ENCODE results near the gene SLC1A7.

The SLC1A7 gene

DNA sequence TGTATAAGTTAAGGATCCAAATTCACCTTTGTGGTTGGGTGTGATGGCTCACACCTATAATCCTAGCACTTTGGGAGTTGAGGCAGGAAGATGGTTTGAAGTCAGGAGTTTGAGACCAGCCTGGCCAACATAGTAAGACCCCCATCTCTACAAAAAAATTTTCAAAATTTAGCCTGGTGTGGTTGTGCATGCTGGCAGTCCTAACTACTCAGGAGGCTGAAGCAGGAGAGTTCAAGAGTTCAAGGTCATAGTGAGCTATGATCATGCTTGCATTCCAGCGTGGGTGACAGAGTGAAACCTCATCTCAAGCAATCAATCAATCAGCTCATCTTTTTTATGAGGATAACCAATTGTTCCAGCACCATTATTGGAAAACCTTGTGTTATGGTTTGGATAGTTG, 16.5 kb upstream of the SLC1A7 start:
- DNase-seq = no peak

GRCh38 chr1:53156783-53157182, 14.3 kb upstream of the SLC1A7 start:
- no peak for DNase-seq

DNA sequence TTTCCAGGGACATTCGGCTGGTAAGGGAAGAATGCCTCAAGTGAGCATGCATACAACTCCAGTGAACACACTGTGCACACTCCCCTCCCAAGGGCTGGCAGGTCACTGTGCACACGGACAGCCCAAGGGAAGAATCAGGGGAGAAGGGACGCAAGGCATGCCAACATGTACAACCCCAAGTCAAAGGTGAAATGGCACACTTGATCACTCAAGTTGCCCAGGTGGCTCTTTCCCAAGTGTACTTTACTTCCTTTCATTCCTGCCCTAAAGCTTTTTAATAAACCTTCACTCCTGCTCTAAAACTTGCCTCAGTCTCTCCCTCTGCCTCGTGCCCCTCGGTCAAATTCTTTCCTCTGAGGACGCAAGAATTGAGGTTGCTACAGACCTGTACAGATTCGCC, 13.5 kb upstream of the SLC1A7 start:
- DNase-seq = no peak

DNA sequence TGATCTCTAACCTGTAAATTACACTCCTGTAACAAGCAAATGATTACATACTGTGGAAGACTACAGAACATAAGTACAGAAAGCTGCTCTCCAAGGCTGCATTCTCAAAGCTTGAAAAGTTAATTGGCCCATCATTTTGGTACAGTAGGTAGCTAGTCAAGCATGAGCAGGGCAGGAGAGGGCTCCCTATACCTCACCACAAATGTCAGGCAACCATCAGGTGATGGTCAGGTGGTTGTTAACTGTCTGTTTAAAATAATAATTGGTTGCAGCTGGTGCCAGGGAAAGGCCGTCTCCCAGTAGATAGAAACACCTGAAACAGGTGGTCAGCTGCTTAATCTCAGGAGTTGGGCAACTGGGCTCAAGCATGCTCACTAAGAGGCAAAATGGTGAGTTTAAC, 13.1 kb upstream of the SLC1A7 start:
- peak; percentile 34 for DNase-seq

DNA sequence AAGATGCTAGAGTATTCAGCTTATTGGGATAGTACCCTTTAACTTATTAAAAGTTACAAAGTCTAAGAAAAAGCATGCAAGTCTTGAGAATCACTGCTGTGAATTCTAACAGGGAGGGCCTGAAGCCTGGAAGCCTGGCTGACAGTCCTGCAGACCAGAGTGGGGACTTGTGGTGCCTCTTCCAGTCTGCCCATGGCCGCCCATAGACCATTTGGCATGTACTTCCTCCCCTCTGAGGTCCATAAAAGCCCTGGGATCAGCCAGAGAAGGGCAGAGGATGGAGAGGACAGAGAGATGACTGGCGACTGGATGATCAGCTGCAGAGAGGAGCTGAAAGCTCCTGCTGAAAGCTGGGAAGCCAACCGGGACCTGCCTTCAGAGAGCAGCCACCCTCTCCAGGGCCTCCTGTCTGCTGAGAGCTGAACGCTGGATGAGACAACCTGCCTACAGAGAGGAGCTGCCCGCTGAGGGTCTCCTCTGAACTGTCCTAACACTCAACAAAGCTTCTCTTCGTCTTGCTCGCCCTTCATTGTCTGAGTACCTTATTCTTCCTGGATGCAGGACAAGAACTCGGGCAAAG, 12.5 kb upstream of the SLC1A7 start:
- DNase-seq = no peak

- no peak for DNase-seq
Observed at GRCh38 chr1:53153752-53154151, 11.3 kb upstream of the SLC1A7 start.

- no peak for DNase-seq
Observed at GRCh38 chr1:53148123-53148522, 5.7 kb upstream of the SLC1A7 start.

- no peak for DNase-seq
Observed at GRCh38 chr1:53147174-53147573, 4.7 kb upstream of the SLC1A7 start.

GRCh38 chr1:53145942-53146708, 3.7 kb upstream of the SLC1A7 start:
- no peak for DNase-seq

DNA sequence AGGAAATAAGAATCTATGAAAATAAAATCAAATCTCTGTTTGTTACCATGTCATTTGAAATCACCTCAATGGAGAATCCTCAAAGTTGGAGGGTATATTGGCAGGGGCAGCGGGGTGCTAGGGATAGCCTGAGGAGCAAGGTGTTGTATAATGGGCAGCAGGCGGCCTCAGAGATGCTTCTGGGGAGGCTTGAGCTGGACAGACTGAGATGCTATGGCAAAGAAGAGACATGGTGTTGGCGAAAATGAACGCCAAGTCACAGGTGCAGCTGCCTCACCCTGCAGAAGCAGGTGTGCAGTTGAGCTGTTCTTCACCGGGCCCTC, 3.1 kb upstream of the SLC1A7 start:
- DNase-seq = no peak

DNA sequence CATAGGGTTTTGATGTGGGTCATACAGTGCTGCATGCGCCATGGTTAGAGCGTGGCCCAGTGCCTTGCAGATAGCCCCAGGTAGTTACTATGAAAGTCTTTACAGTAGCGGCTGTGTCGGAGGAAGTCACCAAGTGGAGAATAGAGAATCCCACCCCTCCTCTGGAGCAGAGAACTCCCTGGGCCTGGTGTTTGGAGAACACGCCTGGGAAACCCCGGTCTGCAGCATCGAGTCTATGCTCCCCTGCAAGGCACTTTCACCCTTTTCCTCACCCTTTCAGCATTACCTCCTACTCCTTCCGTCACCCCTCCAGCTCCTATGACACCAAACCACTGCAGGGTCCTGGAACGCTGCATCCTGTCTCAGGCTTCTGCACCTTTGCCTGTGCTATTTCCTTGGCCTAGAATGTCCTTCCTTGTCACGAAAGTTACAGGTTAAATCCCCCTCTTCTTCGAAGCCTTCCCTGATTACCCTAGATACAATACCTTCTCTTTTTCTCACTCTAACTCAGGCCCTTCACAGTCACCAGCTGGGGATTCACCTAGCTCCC, 2.7 kb upstream of the SLC1A7 start:
- DNase-seq = no peak

GRCh38 chr1:53144201-53144600, 1.8 kb upstream of the SLC1A7 start:
- no peak for DNase-seq

GRCh38 chr1:53143527-53143926, 1.1 kb upstream of the SLC1A7 start:
- no peak for DNase-seq

- DNase-seq = no peak
Observed at GRCh38 chr1:53141487-53142055, 867 bp downstream of the SLC1A7 start.

GRCh38 chr1:53140451-53140850, 2.0 kb downstream of the SLC1A7 start:
- DNase-seq = no peak

- no peak for DNase-seq
Observed at GRCh38 chr1:53139951-53140361, 2.5 kb downstream of the SLC1A7 start.

DNA sequence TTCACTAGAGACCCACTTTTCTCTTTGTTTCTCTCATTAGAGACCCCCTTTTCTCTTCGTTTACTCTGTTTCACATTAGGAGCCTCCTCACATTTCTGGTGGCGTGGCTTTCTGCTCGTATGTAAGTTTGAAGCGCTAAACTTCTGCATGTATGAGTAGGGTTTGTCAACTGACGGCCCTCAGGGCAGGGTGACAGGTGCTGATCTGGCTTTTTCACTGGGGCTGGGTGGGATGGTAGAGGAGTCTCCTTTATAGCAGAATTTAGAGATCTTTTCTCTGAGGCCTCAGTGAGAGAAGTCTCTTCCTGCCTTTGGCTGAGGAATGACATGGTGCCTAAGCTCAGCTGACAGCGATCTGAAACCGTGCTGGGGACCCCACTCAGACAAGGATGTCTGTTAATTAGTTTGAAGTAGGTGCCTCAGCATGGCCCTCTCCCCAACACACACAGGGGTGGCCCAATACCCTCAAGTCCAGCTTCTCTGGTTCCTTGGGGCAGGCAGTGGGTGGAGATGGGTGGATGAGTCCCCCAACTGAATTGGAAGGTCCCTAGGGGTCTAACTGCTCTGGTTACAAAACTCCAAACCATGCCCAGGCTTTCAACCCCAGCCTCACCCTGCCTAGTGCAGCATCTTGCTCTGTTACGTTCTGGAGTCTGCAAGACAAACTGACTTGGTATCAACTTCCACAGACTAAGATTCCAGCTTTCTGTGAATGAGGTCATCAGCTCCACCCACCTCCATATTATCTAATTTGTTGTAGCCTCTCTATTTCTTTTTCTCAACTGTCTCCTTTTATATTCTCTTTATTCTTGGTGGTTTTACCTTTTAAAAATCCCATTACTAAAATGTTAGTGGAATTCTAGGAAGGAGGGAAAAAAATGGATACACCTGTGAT, 3.2 kb downstream of the SLC1A7 start:
- no peak for DNase-seq

DNA sequence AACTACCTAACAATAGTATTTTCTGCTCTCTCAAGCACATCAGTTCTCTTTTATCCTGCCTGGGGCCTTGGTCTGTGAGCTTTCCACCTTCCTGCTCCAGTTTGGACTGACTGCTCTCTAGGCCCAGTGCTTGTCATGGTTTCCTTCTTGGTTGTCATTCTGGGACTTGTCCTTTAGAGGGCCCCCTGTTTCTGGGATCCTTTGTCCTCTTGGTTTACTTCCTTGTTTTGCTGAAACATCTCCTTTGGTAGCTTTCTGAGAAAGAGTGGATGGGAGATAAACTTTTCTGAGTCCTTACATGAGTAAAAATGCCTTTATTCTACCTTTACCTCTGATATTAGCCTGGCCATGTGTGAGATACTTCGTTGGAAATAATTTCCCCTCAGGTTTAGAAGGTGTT, 4.7 kb downstream of the SLC1A7 start:
- DNase-seq = no peak

DNA sequence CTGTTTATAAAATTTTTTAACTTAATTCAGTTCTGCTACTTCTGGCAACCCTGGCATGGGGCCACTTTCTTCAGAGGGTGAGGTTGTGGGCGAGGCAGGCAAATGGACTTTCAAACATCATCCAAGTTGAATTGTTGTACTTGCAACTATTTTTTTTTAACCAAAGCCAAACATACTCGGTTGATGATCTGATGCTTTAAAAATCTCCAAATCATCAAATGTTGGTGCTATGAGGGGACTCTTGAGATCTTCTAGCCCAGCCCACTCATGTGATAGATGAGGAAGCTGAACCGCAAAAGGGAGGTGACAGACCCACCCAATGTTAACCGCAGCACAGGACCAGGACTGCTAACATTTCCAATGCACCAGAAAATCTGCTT, 6.7 kb downstream of the SLC1A7 start:
- DNase-seq = no peak

DNA sequence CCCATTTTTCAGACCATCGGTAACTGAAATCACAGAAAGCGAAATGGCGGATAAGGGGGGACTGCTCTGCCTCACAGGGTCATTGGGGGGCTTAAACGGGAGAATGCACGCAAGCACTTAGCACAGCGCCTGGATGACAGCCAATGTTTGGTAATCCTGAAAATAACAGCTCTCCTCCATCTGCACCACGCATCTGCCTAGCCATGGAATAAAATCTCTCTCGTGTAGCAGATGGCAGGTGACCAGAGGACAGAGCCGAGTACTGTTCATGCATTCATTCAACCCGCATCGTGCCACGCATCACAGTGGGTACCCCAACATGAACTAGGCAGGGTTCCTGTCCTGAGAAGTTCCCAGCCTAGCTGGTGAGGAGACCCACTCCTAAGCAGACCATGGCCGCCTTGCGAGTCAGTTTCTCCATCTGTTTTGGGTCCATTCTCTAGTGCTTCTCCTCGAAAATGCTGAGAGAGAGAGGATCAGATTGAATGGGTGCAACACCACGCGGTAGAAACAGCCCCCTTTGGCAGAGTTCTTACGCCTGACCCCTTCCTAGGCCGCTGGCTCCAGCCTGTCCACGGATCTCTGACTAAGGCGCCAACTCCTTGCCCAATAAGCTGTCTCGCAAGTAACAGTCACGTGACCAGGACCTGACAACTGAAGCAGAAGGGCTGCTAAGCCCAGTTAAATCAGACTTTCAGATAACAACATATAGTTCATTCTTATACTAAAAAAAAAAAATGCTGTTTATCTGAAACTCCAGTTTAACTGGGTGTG, 7.3 kb downstream of the SLC1A7 start:
- DNase-seq = no peak

DNA sequence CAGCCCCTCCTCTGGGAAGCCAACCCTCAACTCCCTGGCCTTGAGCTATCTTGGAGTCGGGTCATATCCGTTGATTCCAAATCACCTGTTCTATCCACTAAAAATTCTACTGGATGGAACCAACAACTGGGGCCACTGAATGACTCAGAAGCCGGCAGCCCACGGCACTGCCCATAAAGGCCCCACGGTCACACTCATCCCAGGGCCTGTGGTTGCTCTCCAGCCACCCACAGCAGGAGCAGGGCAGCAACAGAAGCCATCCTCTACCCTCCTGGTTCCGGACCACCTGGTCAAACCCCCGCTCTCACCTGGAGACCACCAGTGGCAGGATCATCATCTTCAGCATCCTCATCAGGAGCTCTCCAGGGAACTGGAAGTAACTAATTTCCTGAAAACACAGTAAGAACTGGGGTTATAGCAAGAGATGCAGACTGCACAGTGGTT, 8.4 kb downstream of the SLC1A7 start:
- no peak for DNase-seq

DNA sequence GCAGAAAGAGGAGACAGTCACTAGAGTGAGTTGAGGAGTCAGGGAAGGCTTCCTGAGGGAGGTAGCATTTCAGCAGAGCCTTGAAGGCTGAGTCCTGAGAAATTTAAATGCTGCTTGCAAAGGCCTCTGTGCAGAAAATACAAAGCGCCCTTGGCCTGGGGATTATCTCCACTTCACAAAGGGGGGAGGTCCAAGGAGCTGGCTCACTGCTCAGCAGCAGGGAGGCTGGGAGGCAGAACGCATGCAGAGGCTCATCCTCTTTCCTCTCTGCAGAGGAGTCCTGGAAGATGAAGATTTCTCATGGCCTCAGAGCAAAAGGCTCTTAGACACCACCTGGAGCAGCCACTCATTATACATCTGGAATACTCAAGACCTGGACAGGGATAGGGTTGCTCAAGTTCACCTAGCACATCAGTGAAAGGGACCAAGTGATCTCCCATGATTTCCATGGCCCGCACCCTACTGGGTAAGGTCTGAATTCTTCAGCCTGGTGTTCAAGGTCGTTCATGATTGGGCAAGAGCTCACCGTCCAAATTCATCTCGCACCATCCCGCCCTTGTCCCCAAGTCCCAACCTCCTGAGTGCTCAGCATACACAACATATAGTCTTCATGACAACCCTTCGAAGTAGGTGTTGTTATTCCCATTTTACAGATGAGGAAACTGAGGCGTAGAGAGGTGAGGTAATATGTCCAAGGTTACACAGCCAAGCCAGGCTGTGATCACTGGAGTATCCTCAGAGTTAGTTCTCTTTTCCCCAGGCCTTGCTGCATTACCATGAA, 9.0 kb downstream of the SLC1A7 start:
- no peak for DNase-seq
